GM21390 (cell line): ENCODE data around the gene DUS1L.
"Not testable (repeated sequence)": the region's sequence is repeated elsewhere in the genome, so short reads cannot be mapped to it uniquely, and the experiment has no call there.

Experiments
- ATAC-seq: cut with Tn5 transposase; IDR thresholded peaks from one replicate; pipeline ENCODE4 v1.9.1; 2021; ENCODE audit not compliant: unreplicated experiment

Gene DUS1L

DNA sequence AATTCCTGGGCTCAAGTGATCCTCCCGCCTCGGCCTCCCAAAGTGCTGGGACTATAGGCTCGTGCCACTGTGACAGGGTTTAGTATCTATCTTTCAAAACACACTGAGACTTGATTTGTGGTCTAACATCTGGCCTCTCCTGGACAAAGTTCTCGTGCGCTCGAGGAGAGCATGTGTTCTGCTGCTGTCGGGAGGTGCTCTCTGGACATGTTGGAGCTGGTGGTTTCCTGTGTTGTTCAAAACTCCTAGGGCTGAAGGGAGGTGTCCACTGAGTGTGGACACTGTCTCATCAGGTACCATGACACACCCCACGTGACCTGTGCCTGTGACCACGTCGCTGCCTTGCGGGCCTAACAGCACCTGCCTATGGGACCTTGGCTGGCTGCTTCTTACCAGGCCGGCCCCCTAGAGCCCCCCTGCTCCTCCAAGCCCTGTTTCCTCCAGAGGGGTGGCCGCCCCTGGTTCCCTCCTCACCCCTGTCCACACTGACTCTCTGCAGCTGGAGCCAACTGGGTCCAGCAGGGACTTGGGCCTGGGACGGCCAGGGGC lies 19.6 kb downstream of the DUS1L start:
- ATAC-seq, result no peak

GRCh38 chr17:82043507-82043906 lies 22.1 kb downstream of the DUS1L start:
- no peak for ATAC-seq

- ATAC-seq, result no peak
Measured at GRCh38 chr17:82042649-82043048, 23.0 kb downstream of the DUS1L start.

DNA sequence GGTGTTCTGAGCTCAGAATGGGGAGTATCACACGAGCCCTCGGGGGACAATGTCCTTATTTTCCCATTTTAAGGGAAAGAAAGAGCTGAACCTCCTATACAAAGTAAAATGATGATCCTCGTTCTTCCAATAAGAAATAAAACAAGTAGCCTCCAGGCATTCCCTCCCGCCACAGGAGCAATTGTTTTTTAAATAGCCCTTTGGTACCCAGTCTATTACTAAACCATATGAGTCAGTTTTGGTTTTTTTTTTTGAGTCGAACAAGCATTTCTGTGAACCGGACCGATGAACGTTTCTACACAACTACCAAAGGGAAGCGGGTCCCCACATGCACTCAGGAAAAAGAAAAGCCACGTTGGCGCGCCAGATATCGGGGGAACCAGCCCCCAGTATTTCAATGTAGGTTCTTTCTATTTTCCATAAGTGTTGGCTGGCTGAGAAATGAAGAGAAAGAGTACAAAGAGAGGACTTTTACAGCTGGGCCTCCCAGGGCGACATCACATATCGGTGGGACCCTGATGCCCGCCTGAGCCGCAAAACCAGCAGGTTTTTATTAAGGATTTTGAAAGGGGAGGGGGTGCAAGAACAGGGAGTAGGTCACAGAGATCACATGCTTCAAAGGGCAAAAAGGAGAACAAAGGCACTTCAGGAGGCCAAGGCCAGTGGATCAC lies 24.3 kb downstream of the DUS1L start:
- ATAC-seq, result no peak

- no peak for ATAC-seq
Measured at GRCh38 chr17:82039695-82040299, 25.8 kb downstream of the DUS1L start.

GRCh38 chr17:82038796-82039409 lies 26.7 kb downstream of the DUS1L start:
- not testable (repeated sequence) for ATAC-seq

- no peak for ATAC-seq
Measured at GRCh38 chr17:82037889-82038195, 27.8 kb downstream of the DUS1L start.

DNA sequence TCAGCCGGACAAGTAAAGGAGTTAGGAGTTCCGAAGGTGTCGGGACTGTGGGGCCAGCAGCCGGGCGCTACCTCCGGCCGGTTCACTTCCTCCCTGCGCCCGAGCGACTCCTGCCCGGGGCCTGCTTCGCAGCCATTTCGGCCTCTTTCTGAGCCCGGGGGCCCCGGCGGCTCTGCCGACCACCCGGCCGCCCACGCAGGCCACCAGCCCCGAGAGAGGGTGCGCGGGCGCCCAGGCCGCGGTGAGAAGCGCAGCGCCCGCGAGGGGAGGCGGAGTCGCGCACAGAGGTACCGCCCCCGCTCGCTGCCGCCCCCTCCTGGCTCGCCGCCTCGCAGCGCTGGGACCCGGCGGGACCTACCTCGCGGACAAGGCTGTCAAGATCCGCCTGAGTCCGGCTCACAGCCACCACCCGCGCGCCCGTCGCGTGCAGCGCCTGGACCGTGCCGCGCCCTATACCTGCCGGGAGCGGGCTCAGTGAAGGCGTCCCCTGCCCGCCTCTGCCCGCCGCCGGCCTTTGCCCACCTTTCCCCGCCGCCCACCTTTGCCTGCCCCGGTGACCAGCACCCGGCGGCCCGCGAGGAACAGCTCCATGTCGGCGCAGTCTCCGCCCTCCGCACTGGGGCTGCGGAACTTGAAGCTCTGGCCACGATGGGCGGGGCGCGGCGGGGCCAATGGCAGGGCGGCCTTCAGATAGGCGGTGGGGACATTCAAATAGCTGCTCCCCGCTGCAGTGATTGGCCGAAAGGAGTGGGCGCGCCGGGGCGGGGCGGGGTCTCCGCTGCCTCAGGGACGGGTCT lies 28.3 kb downstream of the DUS1L start, which contains the start of gene DCXR:
DCXR (minus strand) TSS at position 606 of the 797 bp plus-strand sequence; CDS start at position 591, 15 bp downstream.
- peak; percentile 80 for ATAC-seq

DNA sequence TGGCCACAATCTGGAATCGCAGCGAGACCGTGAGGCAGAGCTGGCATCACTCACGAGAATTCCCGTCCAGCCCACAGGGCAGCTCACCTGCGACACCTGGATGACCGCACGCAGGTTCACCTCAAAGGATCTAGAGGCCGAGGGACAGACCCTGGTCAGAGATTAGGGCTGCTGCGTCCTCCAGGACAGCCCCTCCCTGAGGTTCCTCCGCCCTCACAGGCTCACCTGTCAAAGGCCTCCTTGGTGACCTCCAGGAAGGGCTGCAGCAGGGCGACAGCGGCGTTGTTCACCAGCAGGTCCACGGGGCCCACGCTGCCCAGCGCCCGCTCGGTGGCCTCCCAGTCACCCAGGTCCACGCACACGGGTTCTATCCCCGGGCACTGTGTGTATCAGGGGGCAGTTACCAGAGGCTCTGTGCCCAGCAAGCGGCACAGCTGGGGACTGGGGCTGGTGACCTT lies 28.9 kb downstream of the DUS1L start:
- no peak for ATAC-seq

DNA sequence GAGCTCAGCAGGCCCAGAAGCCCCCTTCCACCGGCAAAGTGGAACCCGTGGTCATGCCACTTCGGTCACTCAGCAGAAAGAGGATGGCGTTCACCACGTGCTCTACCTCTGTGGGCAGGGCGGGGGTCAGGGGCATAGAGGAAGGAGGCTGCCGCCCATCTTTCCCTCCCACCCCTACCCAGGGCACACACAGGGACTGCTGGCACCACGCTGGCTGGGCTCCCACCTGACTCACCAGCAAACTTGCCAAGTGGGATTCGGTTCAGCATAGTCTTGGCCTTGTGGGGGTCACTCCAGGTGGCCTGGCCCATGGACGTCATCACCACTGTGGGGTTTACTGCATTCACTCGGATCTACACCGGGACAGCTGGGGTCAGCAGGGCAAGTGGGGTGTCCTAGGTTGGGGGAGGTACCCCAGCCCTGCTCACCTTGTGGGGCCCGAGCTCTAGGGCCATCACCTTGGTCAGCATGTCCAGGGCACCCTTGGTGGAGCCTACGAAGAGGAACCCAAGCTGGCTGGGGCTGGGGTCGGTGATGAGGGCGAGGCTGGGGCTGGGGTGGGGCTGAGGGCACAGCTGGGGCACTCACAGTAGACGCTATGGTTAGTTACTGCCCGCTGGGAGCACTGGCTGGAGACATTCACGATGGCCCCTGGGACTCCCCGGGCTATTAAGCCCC lies 29.5 kb downstream of the DUS1L start:
- ATAC-seq, result no peak

- ATAC-seq, result no peak
Measured at GRCh38 chr17:82035488-82035887, 30.1 kb downstream of the DUS1L start.

- no peak for ATAC-seq
Measured at GRCh38 chr17:82034371-82035011, 31.1 kb downstream of the DUS1L start.

DNA sequence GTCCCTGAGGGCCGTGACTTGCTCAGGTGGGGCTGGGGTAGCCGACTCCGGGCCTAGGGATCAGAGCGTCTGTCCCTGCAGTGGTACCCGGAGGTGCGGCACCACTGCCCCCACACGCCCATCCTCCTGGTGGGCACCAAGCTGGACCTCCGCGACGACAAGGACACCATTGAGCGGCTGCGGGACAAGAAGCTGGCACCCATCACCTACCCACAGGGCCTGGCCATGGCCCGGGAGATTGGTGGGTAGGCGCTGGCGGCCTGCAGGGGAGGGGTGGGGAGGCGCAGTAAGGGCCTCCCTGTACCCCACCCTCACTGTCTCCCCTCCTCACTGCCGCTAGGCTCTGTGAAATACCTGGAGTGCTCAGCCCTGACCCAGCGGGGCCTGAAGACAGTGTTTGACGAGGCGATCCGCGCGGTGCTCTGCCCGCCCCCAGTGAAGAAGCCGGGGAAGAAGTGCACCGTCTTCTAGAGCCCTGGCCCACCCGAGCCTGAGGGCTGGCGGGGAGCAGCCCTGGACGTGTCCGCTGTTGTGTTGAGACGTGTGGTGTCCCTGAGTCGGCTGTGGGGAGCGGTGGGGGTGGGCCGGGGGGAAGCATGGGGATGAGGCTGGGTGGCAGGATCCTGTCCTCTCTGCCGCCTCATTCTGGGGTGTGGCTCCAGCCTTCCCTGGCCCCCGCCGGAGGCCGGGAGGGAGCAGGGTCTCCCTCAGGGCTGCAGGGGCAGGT lies 32.1 kb downstream of the DUS1L start:
- ATAC-seq, result no peak

DNA sequence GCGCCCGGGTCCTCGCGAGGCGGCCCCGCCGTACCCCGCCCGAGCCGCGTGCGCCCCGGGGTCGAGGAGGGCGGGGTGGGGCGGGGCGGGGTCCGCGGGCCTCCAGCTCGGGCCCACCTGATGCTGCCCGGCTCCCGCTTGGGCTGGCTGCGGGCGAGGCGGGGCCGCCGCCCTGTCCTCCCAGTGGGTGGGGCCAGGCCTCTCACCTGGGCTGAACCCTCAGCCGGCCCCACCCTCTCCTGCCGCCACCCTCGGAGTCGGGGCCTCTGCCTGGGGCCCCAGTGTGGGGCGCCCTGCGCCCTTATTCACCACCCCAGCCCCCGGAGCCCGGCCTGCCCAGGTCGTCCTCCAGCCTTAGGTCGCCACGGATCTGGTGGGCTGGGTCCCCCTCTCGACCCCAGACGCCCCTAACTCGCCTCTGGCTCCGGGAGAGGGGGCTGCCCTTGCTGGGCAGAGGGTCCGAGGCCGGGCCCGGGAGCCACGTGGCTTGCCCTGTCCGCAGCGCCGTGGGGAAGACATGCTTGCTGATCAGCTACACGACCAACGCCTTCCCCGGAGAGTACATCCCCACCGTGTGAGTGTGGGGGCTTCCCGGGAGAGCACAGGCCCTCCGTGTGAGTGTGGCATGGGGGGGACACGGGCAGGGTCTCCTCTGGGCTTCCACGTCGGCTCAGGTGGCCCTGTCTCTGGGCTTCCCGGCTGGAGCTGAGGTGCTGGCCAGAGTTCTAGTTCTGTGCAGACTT lies 33.5 kb downstream of the DUS1L start:
- no peak for ATAC-seq

- no peak for ATAC-seq
Measured at GRCh38 chr17:82031303-82031884, 34.2 kb downstream of the DUS1L start, which contains the start of gene RAC3. RAC3 (plus strand) TSS chr17:82031678; CDS start chr17:82031762, 84 bp downstream.

GRCh38 chr17:82030470-82031302 lies 34.9 kb downstream of the DUS1L start:
- no peak for ATAC-seq

DNA sequence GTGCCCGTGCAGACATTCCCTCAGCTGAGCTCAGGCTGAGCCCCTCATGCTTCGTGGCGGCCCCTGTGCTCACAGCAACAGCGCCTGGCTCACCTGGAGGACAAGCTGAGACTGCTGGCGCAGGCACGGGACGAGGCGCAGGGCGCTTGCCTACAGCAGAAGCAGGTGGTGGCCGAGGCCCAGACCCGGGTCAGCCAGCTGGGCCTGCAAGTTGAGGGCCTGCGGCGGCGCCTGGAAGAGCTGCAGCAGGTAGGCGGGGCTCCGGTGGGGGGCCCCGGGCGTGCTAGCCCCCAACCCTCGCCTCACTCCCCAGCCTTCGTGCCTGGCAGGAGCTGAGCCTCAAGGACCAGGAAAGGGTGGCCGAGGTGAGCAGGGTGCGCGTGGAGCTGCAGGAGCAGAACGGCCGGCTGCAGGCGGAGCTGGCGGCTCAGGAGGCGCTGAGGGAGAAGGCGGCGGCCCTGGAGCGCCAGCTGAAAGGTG lies 35.6 kb downstream of the DUS1L start:
- ATAC-seq, result no peak
